ENCODE data around the gene RTKN2.

RTKN2 gene

GRCh38 chr10:62205750-62206399, 62.8 kb downstream of the RTKN2 start:
- TF ChIP-seq SPI1 (IDR thresholded peaks at IDR 0.05; ENCODE audit: borderline replicate concordance, low read depth) (no peak), REST (IDR thresholded peaks at IDR 0.05; ENCODE audit: insufficient replicate concordance, low read depth) (no peak), POLR2AphosphoS5 (IDR thresholded peaks at IDR 0.05; ENCODE audit: low read depth) (no peak), GABPA (IDR thresholded peaks at IDR 0.05; ENCODE audit: low read depth) (no peak)
- TF ChIP-seq, protein P1, sequence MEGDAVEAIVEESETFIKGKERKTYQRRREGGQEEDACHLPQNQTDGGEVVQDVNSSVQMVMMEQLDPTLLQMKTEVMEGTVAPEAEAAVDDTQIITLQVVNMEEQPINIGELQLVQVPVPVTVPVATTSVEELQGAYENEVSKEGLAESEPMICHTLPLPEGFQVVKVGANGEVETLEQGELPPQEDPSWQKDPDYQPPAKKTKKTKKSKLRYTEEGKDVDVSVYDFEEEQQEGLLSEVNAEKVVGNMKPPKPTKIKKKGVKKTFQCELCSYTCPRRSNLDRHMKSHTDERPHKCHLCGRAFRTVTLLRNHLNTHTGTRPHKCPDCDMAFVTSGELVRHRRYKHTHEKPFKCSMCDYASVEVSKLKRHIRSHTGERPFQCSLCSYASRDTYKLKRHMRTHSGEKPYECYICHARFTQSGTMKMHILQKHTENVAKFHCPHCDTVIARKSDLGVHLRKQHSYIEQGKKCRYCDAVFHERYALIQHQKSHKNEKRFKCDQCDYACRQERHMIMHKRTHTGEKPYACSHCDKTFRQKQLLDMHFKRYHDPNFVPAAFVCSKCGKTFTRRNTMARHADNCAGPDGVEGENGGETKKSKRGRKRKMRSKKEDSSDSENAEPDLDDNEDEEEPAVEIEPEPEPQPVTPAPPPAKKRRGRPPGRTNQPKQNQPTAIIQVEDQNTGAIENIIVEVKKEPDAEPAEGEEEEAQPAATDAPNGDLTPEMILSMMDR (IDR thresholded peaks at IDR 0.05; ENCODE audit: insufficient read depth, low read length): no peak
- no peak for DNase-seq (ENCODE audit: low read depth in 1 of 2, low spot score in 1 of 2)
- Histone ChIP-seq H3K4me3 (replicated peaks; ENCODE audit: insufficient read depth, low read length) (no peak overlapping the region), H3K27me3 (ENCODE audit: insufficient read depth, poor library complexity, severe bottlenecking) (no peaks in the 10 kb centered on the region), H3K27ac (replicated peaks) (no peak overlapping the region)

GRCh38 chr10:62199584-62199983, 69.1 kb downstream of the RTKN2 start:
- no peak for DNase-seq (ENCODE audit: low read depth in 1 of 2, low spot score in 1 of 2)
- no peaks in the 10 kb centered on the region for H3K27me3 ChIP-seq (ENCODE audit: insufficient read depth, poor library complexity, severe bottlenecking)
- TF ChIP-seq, protein P1 (IDR thresholded peaks at IDR 0.05; ENCODE audit: insufficient read depth, low read length): no peak
- TF ChIP-seq GABPA (IDR thresholded peaks at IDR 0.05; ENCODE audit: low read depth): no peak
- no peak for TF ChIP-seq SPI1 (IDR thresholded peaks at IDR 0.05; ENCODE audit: borderline replicate concordance, low read depth)
- TF ChIP-seq POLR2AphosphoS5 (IDR thresholded peaks at IDR 0.05; ENCODE audit: low read depth): no peak
- no peak for TF ChIP-seq REST (IDR thresholded peaks at IDR 0.05; ENCODE audit: insufficient replicate concordance, low read depth)
- no peak overlapping the region for H3K27ac ChIP-seq (replicated peaks)
- H3K4me3 ChIP-seq (replicated peaks; ENCODE audit: insufficient read depth, low read length): no peak overlapping the region

DNA sequence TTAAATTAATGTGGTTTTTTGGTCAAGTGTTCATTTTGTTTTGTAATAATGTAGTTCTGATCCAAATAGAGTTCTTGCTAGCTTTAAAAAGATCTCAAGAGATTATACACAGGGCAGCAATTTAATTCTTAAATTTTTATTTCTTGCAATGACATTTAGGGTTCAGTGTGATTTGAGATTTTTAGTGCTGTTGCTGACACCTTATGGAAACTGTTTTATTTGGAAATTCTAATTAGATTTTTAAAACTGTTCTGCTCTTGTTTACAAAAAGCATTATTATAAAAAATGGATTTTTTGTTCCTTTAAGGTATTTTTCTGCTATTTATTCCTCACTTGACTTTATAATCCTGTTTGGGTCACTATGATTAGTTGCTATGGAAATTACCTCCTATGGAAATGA, 72.1 kb downstream of the RTKN2 start:
- Histone ChIP-seq H3K27ac (replicated peaks) (no peak overlapping the region), H3K4me3 (replicated peaks; ENCODE audit: insufficient read depth, low read length) (no peak overlapping the region), H3K27me3 (ENCODE audit: insufficient read depth, poor library complexity, severe bottlenecking) (no peaks in the 10 kb centered on the region)
- no peak for DNase-seq (ENCODE audit: low read depth in 1 of 2, low spot score in 1 of 2)
- TF ChIP-seq, protein P1 (IDR thresholded peaks at IDR 0.05; ENCODE audit: insufficient read depth, low read length): no peak
- TF ChIP-seq SPI1 (IDR thresholded peaks at IDR 0.05; ENCODE audit: borderline replicate concordance, low read depth) (no peak), GABPA (IDR thresholded peaks at IDR 0.05; ENCODE audit: low read depth) (no peak), POLR2AphosphoS5 (IDR thresholded peaks at IDR 0.05; ENCODE audit: low read depth) (no peak), REST (IDR thresholded peaks at IDR 0.05; ENCODE audit: insufficient replicate concordance, low read depth) (no peak)

All from HL-60 (cell line).